ENCODE data around the gene SIPA1L3.

DNA sequence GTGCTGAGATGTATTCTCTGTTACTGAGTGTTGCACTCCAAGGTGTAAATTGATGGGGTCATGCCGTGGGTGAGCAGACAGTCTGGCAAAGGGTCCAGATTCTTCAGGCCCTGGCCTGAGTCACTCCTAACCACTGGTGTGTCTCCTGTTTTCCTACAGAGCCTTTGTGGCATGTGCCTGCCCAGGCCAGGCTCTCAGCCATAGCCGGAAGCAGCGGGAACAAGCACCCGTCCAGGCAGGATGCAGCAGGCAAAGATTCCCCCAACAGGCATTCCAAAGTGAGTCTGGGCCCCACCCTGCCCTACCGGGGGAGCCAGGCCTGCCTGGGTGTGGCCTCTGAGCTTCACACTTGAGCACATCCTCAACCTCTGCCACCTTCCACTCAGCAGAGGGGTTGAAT, 255.1 kb downstream of the SIPA1L3 start:
- TF ChIP-seq, protein P1, sequence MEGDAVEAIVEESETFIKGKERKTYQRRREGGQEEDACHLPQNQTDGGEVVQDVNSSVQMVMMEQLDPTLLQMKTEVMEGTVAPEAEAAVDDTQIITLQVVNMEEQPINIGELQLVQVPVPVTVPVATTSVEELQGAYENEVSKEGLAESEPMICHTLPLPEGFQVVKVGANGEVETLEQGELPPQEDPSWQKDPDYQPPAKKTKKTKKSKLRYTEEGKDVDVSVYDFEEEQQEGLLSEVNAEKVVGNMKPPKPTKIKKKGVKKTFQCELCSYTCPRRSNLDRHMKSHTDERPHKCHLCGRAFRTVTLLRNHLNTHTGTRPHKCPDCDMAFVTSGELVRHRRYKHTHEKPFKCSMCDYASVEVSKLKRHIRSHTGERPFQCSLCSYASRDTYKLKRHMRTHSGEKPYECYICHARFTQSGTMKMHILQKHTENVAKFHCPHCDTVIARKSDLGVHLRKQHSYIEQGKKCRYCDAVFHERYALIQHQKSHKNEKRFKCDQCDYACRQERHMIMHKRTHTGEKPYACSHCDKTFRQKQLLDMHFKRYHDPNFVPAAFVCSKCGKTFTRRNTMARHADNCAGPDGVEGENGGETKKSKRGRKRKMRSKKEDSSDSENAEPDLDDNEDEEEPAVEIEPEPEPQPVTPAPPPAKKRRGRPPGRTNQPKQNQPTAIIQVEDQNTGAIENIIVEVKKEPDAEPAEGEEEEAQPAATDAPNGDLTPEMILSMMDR (IDR thresholded peaks at IDR 0.05): no peak
- TF ChIP-seq POLR2A (IDR thresholded peaks at IDR 0.05): no peak

Measured in lower leg skin (tissue), 3 donors.